HG02642 (cell line): ENCODE results near the gene OR8B4.
"Not testable (repeated sequence)": the region's sequence is repeated elsewhere in the genome, so short reads cannot be mapped to it uniquely, and the experiment has no call there.

Experiments used
- ATAC-seq: cut with Tn5 transposase; IDR thresholded peaks from one replicate; pipeline ENCODE4 v1.9.1; 2021; ENCODE audit warnings: mild to moderate bottlenecking; ENCODE audit not compliant: unreplicated experiment, poor library complexity

OR8B4 gene, protein sequence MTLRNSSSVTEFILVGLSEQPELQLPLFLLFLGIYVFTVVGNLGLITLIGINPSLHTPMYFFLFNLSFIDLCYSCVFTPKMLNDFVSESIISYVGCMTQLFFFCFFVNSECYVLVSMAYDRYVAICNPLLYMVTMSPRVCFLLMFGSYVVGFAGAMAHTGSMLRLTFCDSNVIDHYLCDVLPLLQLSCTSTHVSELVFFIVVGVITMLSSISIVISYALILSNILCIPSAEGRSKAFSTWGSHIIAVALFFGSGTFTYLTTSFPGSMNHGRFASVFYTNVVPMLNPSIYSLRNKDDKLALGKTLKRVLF

DNA sequence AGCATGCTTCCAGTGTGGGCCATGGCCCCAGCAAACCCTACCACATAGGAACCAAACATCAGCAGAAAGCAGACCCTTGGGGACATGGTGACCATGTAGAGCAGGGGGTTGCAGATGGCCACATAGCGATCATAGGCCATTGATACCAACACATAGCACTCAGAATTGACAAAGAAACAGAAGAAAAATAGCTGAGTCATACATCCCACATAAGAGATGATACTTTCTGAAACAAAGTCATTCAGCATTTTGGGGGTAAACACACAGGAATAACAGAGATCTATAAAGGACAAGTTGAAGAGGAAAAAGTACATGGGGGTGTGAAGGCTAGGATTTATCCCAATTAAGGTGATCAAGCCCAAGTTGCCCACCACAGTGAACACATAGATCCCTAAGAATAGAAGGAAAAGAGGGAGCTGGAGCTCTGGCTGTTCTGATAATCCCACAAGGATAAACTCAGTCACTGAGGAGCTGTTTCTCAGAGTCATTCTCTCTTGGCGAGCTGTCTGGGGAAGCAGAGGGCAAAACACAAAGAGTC is at the start of gene OR8B4:
Gene OR8B4, minus strand, starts transcription at position 488 of the 538 bp plus-strand sequence. Its CDS starts 0 bp downstream, at position 488.
- ATAC-seq, result no peak

DNA sequence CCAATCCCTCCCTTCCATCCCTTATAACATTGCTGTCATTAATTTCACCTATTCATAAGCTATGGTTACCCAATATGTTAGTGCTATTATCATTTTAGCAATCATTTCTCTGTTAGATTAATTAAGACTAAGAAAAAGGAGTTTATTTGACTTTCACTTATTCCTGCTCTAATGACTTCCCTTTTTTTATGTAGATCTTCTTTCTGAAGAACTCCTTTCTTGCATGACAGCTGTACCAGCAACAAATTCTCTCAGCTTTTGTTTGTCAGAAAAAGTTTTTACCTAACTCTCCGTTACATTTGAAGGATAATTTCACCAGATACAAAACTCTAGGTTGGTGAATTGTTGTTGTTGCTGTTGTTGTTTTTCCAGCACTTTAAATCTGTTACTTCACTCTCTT is 49.4 kb upstream of the OR8B4 start:
- ATAC-seq, result no peak

DNA sequence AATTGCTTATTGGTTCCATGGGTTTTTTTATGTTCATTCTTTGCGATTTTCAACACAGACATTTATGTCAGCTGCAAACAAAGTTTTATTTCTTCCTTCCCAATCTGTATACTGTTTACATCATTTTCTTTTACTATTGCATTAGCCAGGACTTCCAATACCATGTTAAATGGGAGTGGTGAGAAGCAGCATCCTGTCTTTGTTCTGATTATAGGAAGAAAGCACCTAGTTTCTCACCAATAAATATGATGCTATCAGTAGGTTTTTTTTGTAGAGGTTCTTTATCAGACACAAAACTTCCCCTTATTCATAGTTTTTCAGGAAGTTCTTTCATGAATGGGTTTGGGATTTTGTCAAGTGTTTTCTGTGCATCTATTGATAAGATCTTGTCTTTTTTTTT is 48.8 kb upstream of the OR8B4 start:
- no peak for ATAC-seq

DNA sequence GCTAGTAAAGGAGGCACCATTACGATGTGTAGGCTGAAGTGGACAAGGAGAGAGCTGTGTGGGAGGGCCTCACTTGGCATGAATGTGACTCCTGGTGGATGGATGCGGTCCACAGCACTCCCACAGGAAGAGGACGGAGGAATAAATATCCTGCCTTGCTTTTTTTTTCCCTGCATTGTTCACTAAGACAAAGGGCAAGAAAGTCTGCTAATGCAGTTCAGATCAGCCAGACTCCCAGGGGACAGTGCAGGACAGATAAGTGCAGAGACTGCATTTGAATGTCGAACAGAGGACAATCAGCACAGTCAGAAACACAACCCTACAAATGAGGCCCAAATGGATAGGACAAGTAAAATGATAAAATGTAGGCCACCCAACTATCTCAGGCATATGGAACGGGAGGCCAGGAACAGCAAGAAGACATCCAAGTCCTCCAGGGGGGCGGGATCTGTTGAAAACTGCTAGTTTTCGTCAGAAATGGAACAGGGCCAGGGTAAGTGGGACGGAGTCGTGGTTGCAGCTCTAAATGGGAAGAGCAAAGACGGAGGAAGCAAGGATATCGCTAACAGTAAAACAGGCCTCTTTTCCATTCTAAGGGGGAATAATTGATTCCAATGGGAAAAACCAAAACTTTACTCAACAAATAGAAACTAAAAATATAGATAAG is 46.0 kb upstream of the OR8B4 start:
- no peak for ATAC-seq

DNA sequence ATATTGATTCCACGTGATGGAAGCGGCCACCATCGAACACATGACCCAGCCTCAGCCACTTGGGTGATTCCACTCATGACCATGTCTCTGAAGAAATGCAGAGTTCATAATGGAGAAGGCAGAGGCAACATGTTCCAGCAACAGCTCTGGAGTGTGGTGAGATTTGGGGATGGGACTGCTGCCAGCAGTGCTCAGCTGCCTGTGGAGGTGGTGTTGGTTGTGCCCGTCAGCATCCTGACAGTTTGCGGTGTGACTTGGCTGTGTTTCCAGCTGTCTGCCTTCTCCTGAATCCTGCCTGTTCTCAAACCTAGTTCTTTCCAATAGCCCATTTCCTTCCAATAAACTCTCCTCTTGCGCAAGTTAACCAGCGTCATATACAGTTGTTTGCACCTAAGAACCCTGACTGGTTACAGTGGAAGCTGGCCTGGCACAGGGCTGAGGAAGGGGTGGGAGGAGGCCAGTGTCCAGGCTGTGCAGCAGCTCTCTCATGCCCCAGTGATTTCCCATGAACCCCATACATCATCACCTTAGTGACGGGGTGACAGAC is 42.8 kb upstream of the OR8B4 start:
- ATAC-seq, result no peak

DNA sequence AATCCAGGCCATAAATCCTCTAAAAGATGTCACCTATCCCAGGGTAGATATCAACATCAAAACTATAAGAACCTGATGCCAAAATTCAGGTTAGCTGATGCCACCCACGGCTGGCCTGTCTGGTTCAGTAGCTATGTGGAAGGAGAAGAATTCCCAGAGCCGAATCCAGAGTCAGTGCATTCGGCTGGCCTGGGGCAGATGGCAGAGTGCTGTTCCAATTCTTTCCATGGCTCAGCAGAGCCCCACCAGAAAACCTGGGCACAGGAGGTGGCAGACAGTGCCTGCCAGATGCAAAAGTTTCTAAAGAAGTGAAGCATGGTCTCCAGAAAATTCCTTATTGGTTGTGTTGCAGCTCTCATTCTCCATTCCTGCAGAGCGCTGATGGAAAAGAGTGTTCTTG is 40.7 kb upstream of the OR8B4 start:
- ATAC-seq, result no peak

DNA sequence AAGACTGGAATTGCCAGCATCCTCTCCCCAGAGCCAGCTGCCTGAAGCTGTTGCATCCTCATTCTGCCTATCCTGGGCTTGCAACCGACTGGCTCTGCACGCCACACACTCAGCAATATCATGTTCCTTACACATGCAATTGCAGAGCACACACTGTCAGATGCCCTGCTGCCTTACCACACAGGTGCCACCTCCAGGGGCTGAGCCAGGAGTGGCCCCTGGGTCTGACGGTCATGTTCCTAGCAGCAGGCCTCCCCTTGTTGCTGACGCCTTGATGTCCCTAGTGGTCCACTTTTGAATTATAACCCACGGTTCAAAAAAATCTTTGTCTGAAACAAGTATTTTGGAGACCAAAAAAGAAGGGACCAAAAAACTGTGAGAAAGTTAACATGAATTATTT is 39.3 kb upstream of the OR8B4 start:
- ATAC-seq, result no peak

DNA sequence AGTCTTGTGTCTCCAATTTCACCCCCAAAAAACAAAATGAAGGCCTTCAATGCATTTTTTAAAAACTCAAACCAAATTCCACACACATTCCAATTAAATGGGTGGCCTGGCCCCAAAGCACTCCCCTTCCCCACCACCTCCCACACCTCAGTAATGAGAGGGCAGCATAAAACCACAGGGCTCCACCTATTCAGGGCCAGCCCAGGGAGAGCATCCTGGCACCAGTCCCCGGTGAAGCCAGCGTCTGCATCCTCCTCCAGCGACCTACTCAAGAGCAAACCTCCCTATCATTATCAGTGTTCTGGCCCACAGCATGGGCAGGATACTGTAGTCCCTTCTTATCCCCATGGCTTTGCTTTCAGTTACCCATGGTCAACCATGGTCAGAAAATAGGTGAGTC is 38.7 kb upstream of the OR8B4 start:
- ATAC-seq, result no peak

DNA sequence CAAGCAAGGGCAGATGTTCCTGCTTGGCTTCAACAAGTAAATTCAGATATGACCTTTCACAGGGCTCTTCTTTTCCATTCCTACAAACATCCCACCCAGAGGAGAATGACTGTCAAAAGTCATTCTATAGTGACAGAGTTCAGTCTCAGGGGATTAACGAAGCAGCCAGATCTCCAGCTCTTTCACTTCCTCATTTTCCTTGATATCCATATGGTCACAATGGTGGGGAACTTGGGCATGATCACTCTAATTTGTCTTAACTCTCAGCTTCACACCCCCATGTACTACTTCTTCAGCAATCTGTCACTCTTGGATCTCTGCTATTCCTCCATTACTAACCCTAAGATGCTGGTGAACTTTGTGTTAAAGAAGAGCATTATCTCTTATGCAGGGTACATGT is 35.8 kb upstream of the OR8B4 start:
- no peak for ATAC-seq

DNA sequence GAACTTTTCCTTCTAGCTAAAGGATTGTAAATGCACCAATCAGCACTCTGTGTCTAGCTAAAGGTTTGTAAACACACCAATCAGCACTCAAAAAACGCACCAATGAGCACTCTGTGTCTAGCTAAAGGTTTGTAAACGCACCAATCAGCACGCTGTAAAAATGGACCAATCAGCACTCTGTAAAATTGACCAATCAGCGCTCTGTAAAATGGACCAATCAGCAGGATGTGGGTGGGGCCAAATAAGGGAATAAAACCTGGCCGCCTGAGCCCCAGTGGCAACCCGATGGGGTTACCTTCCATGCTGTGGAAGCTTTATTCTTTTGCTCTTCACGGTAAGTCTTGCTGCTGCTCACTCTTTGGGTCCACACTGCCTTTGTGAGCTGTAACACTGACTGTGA is 34.7 kb upstream of the OR8B4 start:
- ATAC-seq, result not testable (repeated sequence)

DNA sequence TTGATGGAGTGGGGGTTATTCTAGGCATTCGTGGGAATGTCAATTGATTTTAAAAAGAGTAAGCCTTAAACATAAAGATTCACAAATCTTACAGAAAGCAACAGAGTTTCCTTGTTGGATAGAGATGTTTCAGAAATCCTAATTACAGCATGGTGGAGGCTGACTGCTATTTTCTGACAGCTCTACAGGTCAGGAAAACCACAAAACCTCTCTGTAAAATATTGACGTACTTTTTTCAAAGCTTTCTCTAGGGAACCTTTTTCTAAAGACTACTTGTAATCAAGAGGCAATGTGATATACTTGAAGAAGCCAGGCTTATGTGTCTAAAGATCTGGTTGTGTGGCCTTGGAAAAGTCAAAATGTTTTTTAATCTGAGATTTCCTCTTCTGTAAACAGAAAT is 29.9 kb upstream of the OR8B4 start:
- ATAC-seq, result no peak

DNA sequence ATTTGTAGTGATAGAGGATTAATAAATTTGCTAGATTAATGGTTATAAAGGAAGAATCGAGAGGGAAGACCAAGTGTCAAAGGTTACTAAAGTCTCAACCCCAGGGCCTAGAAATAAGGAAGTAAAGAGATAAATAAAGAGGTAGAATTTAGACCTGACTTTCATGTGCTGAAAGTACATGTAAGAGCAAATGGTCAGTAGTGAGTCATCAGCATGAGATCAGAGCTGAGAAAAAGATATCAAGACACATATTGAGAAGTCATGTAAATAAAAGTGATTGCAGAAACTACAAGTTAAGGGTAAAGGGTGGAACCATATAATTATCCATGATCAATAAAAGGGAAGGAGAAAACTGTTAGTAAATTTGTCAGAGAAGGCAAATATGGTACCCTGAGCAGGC is 22.2 kb upstream of the OR8B4 start:
- no peak for ATAC-seq

DNA sequence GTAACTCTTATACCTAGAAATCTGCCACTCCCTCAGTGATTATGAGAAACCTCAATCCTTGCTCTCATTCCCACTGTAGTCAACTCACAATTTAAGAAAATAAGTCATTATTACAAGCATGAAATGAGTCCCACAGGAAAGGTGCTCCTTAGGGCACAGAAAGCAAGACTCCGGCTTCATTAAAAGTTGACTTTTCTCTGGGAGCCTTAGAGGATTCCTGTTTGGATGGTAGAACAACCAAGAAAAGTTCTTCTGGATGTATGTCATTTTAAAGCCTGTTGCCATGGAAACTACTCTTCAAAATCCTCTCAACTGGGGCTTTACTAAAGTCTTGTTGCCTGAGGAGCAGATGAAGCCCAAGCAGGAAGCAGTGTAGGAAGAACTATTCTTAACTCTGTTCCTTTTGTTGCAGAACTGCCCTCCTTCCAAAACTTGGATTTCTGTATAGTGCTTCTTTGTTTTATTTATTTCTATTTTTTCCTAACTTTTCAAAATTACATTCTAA is 21.0 kb upstream of the OR8B4 start, which contains the start of gene OR8B8:
Gene OR8B8, minus strand, starts transcription at position 51 of the 505 bp plus-strand sequence. CDS start 4,611 bp downstream, outside the sequence.
- no peak for ATAC-seq

DNA sequence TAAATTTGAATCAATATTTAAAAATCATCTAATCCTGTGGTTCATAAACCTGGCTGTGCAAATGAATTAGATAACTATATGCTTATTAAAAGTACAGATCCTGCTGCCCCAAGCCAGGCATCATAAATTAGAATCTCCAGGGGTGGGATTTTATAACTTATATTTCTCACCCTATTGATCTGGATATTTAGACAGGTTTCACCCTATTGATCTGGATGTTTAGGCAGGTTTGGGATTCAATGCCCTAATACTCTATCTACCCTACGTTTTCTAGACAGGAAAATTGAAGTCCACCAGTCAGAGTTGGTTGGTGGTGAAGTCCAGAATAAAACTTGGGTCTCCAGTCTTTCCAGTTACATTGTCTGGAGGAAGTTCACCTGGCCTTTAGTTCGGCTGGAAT is 18.2 kb upstream of the OR8B4 start:
- no peak for ATAC-seq

DNA sequence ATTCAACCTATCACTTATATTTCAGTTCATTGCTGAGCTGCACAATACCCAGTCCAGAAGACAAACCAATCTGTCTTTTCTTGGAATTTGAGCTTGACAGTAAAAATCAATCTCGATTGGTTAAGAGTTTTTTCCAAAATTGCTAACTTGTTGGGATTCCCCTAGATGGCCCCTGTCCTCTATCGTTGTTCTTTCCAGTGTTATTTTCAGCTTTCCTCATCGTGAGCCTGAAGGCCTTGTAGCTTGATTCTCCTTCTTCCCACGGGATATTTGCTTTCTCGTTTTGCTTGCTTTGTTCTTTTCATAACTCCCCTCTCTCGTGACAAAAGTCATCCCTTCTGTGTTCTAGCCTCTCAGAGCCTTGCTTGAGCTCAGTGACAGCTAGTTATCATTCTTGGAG is 17.8 kb upstream of the OR8B4 start:
- no peak for ATAC-seq

DNA sequence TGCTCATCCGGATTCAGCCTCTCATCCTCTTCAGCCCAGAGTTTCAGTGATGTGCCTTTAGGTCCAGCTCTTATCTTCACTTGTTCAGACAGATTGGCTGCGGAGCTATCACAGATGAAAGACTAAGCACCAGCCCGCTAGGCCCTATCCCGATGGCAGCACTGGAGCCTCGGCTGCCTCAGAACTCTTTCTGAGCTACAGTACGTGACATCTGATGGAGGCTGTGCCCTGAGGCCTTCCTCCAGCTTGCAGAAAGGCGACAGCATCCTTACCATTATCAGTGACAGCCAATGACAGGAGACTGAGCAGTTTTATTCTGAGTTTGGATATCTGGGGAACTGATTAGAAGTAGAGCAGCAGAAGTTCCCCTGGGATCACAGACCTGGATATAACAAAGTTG is 16.8 kb upstream of the OR8B4 start:
- ATAC-seq, result no peak

DNA sequence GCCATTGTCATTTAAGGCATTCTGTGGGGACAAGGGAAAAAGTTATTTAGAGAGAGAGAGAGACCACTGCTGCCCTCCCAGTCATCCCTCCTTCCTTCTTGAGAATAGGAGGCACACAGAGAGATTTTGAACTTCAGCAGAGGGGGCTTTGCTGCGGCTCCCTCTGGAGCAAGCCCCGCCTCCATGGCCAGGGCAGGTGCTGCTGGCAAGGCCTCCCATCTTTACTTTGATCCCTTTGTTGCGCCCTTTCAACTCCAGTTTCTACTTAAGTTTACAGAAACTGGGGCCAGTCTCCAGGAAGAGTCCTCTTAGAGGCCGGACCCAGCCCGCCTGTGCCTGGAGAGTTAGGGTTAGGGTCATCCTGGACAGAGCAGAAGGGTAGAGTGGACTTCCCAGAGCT is 16.4 kb upstream of the OR8B4 start:
- ATAC-seq, result no peak

DNA sequence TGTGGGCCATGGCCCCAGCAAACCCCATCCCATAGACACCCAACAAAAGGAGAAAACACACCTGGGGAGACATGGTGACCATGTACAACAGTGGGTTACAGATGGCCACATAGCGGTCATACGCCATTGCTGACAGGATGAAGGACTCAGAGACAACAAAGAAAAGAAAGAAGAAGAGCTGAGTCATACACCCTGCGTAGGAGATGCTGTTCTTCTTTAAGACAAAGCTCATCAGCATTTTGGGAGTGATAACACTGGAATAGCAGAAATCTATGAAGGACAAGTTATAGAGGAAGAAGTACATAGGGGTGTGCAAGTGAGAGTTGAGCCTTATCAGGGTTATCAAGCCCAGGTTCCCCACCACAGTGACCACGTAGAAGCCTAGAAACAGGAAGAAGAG is 15.9 kb upstream of the OR8B4 start:
- no peak for ATAC-seq

DNA sequence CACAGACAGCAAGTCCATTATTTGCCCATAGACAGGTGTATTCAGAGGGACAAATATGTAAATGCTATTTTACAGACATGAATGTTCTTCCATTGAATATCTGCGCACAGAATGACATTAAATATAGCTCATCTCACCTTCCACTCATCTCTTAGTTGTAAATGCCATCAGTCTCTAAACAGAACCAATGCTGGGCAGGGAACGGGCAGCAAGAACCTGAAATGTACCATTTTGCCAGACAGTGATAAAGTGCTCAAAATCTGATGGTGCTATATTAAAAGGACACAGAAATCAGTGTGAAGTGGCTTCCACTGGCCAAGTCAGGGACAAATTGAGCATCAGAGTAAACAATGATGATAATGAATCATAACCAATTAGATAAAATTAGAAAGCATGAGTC is 10.0 kb upstream of the OR8B4 start:
- ATAC-seq, result no peak

DNA sequence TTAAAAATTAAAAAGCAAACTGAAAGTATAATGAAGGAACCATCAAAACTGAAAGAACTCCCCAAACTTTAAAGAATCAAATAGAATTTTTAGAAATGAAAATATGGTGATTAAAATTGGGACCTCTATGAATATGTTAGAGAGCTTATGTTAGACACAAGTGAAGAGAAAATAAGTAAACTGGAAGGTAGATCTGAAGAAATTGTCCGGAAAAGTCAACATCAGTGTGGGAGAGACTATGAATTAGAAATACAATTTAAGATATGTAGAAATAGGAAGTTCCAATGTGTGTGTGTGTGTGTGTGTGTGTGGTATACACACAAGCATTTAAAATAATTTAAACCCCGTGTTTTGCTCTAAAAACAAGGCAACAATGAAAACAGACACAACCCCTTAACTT is 4.9 kb upstream of the OR8B4 start:
- no peak for ATAC-seq

DNA sequence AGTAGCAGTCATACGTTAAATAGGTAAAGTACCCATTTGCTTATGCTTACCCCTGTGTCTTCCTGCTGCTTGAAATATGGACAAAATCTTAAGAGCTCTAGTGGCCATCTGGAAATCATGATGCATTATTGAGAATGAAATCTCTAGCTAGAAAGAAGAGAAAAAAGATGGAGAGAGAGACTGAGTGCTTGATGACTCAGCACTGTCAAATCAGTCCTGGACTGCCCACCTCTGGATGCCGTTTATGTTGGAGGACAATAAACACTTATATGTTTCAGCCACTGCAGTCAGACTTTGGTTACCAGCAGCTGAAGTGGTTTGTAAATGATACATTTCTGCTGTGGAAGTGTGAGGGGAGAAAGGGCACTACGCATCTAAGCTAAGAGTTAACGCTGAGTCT is 3.6 kb downstream of the OR8B4 start:
- no peak for ATAC-seq
